Hematopoietic multipotent progenitor cell treated with erythropoietin and hydrocortisone succinate and interleukin-3 and kit ligand, for 4 days (in vitro differentiated cells): Measurements from ENCODE around the gene TMPRSS11F.
"Not testable (repeated sequence)": the region's sequence is repeated elsewhere in the genome, so short reads cannot be mapped to it uniquely, and the experiment has no call there.

Source experiments
- DNase-seq: peaks from one replicate; pipeline ENCODE4 v3.0.0-alpha.2; 2015

TMPRSS11F gene

DNA sequence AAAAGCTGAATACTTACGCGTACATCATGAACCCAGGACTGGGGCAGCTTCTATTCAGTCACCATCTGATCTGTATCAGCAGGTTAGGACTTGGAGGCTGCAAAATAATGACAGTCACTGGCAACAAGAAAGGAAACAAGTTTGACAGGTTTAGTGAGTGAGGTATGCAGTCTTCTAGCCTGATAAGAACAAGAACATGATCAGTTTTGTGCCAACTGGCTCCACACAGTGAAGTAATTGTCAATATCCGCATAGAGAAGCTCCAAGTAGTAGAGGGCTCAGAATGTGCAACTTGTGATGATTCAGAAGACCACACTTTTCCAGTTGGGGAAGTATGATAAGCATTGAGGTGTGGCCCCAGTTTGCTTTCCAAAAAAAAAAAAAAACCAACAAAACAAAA lies at the start of gene TMPRSS11F:
Gene TMPRSS11F (minus strand): TSS at position 77 of the 400 bp plus-strand sequence. CDS start 49 bp downstream, at position 28.
- peak; percentile 56 for DNase-seq

DNA sequence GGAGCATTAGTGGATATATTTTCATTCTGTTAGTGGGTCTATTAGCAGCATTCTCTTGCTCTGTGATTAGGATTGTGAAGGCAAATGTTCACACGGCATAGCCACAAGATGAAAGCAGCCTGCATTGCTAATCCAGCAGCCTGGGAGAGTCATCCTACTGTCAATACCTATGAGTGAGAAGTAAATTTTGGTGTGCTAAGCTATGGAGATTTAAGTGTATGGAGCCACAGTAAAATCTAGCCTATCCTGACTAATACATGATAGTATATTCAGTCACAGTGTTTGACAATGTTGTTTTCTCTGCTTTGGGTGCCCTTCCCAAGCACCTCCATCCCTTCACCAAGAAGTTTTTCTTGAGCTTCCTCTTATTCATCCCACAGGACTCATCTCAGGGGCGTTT lies 47.2 kb upstream of the TMPRSS11F start:
- no peak for DNase-seq

DNA sequence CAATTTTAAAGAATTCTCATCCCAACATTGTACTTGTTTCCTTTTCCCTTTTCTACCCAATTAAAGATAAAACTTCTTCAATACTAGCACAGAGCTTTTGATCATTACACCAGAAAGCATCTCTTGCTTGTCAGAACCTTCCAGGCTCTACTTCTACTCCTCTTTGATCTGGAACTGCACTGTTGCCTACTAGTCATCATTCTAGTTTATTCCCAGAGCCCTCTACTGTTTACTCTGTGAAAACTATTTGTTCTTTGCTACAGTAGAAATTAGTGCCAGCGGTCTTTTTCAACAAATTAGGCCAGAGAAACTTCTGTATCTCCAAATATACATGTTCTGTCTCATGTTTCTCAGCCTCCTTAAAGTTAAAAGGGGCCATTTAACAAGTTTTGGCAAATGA lies 46.8 kb upstream of the TMPRSS11F start:
- no peak for DNase-seq

DNA sequence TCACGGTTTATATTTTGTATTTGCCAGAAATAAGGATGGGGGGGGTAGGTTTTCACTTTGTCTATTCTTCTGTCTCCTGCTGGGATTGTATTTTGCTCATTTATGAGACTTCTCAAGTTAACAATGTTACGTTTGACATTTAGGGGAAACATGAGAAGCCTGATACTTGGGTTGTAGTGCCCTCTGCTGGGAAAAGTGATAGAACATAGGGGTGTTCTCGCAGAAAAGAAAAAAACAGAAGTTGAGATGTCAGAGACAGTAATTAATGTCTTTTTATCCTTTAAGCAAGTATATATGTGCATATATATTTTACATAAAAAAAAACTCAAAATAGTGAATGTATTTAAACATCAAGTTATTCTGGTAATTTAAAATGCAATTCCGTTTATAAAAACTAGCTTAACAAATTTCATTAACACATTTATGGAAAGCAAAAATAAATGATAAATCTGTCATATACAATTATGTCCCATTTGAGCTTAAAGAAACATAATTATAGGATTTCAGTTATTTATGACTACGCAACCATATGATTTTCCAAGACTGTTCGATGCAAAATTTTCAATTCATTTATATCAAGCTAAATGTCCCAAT lies 46.0 kb upstream of the TMPRSS11F start:
- peak; percentile 84 for DNase-seq

GRCh38 chr4:68174389-68174788 lies 44.7 kb upstream of the TMPRSS11F start:
- not testable (repeated sequence) for DNase-seq

DNA sequence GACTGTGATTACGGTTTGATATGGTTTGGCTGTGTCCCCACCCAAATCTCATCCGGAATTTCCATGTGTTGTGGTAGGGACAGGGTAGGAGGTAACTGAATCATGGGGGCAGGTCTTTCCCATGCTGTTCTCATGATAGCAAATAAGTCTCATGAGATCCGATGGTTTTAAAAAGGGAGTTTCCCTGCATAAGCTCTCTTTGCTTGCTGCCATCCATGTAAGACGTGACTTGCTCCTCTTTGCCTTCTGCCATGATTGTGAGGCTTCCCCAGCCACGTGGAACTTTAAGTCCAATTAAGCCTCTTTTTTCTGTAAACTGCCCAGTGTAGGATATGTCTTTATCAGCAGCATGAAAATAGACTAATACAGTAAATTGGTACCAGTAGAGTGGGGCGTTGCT lies 42.5 kb upstream of the TMPRSS11F start:
- DNase-seq = not testable (repeated sequence)

GRCh38 chr4:68167706-68168105 lies 38.0 kb upstream of the TMPRSS11F start:
- DNase-seq = no peak

GRCh38 chr4:68167166-68167565 lies 37.5 kb upstream of the TMPRSS11F start:
- DNase-seq = no peak

GRCh38 chr4:68163754-68164153 lies 34.1 kb upstream of the TMPRSS11F start:
- no peak for DNase-seq

GRCh38 chr4:68162196-68162595 lies 32.5 kb upstream of the TMPRSS11F start:
- DNase-seq = no peak

- no peak for DNase-seq
Measured at GRCh38 chr4:68152411-68152810, 22.7 kb upstream of the TMPRSS11F start.

DNA sequence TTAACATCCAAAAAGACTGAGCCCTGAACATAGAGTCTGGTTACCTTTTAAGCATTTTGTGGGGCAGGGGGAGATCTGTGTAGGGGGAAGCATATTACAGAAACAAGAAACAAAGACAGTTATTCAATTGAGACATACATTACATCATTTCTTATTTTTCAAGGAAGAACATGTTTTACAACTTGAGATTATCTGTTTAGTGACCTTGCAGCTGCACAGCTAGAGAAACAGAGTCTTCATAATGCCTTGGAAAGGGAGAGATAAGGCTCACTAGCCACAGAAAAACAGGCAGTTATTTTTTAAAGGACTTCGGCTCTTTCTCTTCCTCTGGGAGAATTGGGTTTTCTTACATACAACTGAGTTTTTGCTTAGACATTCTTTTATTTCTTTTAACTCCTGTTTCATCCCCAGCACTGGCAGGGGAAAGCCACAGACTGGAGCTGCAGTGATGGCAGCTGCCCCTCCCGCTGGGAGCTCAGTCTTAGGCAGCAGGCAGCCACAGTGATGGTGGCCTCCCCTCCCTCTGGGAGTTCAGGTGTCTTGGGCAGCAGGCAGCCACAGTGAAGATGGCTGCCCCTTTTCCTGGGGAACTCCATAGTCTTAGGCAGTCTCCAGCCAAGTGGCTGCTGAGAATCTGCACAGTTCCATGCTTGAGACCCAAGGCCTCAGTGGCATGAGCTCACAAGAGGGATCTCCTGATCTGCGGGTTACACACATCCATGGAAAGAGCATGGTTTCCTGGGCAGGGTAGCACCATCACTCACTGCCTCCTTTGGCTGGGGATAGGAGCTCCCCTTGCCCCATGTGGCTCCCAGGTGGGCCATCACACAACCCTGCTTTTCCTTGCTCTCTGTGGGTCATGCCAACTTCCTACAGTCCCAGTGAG lies 19.4 kb upstream of the TMPRSS11F start:
- peak; percentile 25 for DNase-seq

- no peak for DNase-seq
Measured at GRCh38 chr4:68147079-68147478, 17.4 kb upstream of the TMPRSS11F start.

DNA sequence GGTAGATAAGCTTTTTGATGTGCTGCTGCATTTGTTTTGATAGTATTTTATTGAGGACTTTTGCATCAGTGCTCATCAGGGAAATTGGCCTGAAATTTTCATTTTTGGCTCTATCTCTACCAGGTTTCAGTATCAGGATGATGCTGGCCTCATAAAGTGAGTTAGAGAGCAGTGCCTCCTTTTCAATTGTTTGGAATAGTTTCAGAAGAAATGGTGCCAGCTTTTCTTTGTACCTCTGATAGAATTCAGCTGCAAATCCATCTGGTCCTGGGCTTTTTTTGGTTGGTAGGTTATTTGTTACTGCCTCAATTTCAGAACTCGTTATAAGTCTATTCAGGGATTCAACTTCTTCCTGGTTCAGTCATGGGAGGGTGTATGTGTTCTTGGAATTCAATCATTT lies 15.6 kb upstream of the TMPRSS11F start:
- no peak for DNase-seq

DNA sequence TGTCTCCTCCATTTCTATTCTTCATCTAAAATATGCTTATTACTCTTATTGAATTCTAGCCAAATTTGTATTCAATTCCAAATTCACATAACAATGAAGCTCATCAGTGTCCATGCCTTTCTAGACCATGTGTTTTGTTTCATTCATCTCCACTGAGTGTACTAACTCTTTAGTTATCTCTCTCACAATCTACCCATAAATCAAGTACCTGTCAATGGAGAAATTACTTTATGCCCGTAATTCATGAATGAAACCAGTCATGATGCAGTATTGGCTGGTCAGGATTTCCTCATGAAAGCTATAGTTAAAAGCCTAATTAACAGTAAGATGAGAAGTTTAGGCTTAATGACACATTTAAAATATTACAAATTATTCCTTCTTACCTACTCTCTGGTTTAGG lies 12.2 kb upstream of the TMPRSS11F start:
- no peak for DNase-seq

- DNase-seq = no peak
Measured at GRCh38 chr4:68132342-68132741, 2.7 kb upstream of the TMPRSS11F start.

DNA sequence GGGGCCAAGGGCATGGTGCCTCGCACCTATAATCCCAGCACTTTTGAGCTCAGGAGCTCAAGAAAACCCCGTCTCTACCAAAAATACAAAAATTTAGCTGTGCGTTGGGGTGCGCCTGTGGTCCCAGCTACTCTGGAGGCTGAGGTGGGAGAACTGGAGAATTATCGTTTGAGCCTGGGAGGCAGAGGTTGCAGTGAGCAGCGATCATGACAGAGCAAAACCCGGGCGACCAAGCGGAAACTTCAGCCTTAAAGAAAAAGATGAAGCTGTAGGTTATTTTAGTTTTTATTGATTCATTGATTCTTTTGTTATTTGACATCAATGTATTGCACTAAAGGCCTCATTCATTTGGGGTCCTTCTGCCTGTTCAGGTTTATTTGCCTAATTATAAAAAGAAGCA lies 5.4 kb downstream of the TMPRSS11F start:
- DNase-seq = no peak

- DNase-seq = no peak
Measured at GRCh38 chr4:68123525-68123924, 6.1 kb downstream of the TMPRSS11F start.

- no peak for DNase-seq
Measured at GRCh38 chr4:68119921-68120320, 9.7 kb downstream of the TMPRSS11F start.

DNA sequence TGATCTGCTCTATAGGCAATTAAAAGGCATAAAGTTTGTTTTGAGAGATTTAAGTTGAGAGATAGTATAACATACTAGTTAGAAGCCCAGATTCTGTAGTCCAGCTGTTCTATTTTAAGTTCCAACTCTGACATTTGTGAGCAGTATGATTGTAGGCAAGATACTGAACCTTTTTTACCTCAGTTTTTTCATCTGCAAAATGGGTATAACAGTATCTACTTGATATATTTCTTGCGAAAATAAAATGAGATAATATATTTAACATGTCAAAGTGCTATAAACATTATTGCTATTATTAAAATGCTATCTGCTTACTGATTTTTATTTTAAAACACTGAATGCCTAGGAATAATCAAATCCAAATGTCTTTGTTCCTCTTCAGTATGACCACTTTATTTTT lies 19.2 kb downstream of the TMPRSS11F start:
- no peak for DNase-seq

GRCh38 chr4:68109868-68110267 lies 19.8 kb downstream of the TMPRSS11F start:
- DNase-seq = no peak

DNA sequence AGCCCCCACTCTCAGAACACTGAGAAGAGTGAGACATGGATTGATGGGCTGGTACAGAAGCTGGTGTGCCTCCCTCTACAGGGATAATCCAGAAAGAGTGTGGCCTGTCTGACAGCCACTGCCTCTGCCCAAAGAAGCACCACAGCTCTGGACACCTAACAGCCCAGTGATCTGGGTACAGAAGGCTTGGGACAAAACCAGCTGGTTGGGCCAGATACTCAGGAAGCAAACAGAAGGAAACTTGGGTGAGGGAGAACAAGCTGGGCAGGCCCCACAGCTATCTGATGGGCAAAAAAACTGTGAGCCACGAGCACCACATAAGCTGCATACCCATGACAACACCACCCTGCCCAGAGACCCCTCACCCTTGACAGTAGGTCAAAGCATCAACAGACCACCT lies 46.9 kb downstream of the TMPRSS11F start:
- DNase-seq = no peak

DNA sequence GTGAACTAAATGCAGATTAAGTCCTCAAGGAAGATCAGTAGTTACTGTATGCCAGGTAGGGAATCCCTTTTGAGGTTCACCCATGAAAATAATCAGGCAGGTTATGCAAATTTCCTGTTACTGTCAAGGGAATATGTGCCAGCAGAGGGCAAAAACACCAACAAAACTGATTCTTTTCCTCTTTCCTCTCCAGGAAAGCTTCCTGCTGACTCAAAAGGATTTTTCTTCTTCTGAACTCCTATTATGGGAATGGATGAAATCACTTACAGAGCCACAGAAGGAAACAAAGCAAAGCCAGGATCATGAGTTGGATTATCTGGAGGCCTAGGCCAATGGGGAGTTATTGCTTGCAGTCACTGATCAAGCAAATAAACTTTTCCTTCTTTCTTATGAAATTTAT lies 49.7 kb downstream of the TMPRSS11F start:
- DNase-seq = no peak

- no peak for DNase-seq
Measured at GRCh38 chr4:68077737-68078136, 51.9 kb downstream of the TMPRSS11F start.

DNA sequence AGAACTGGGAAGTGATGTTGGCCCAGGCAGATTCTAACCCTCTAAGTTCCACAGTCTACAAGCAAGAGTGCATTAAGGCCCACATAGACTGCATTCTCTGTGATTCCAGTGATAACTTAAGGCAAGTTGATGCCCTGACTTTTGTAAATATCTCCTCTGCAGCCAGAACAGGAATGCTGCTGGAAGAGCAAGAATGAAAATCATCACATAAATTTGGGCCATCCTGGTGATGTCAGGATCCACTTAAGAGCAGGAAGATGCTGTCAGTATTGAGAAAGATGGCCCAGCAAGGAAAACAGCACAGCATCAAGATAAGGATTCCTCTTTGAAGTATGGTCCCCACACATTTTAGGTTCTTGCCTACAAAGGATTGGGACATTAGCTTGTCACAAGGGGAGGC lies 52.4 kb downstream of the TMPRSS11F start:
- DNase-seq = no peak
